Kidney epithelial cell (primary cell): ENCODE results near the gene ZC3H18. TPM values are rescaled to one million over a fixed set of nuclear protein-coding genes. Genes with fewer than 3 reads are reported as not detected.

ENCODE experiments used
- DNase-seq: peaks from one replicate; pipeline ENCODE4 v3.0.0-alpha.2; 2010; ENCODE audit warnings: low read depth
- H3K27me3 ChIP-seq: 2 replicates; pipeline ENCODE4 v1.6.0; 2011; ENCODE audit warnings: low read length; ENCODE audit not compliant: control insufficient read depth, insufficient read depth
- H3K36me3 ChIP-seq: 2 replicates; pipeline ENCODE4 v1.5.1; 2011; ENCODE audit warnings: low read length; ENCODE audit not compliant: control insufficient read depth, insufficient read depth
- H3K4me3 ChIP-seq: 2 replicates; pipeline ENCODE4 v1.5.1; 2011; ENCODE audit warnings: low read depth, mild to moderate bottlenecking, control low read depth, low read length
- total RNA-seq: library from RNA; depleted of rRNA; stranded (reverse); fragments of >200 nt; gene quantifications from 2 replicates; pipeline ENCODE4 v1.2.3, GENCODE V29; 2015
- TF ChIP-seq, protein P1 (sequence below): IDR thresholded peaks from 2 replicates; pipeline ENCODE4 v1.5.1; 2011; ENCODE audit warnings: mild to moderate bottlenecking, moderate library complexity, low read length, control low read depth, inconsistent platforms; ENCODE audit not compliant: insufficient read depth, poor library complexity, severe bottlenecking

Gene ZC3H18
- 20.2 and 22.2 TPM in 2 replicates for total RNA-seq

GRCh38 chr16:88569985-88570690 is at the start of gene ZC3H18:
TSS of gene ZC3H18 (plus strand) at chr16:88570403. CDS start at chr16:88577124, 6,721 bp downstream.
- Histone ChIP-seq H3K36me3 (no peaks in the 10 kb centered on the region), H3K4me3 (peak within 1 kb of the TSS; percentile 92), H3K27me3 (no peaks in the 10 kb centered on the region)
- DNase-seq = peak; percentile 66
- TF ChIP-seq, protein P1, sequence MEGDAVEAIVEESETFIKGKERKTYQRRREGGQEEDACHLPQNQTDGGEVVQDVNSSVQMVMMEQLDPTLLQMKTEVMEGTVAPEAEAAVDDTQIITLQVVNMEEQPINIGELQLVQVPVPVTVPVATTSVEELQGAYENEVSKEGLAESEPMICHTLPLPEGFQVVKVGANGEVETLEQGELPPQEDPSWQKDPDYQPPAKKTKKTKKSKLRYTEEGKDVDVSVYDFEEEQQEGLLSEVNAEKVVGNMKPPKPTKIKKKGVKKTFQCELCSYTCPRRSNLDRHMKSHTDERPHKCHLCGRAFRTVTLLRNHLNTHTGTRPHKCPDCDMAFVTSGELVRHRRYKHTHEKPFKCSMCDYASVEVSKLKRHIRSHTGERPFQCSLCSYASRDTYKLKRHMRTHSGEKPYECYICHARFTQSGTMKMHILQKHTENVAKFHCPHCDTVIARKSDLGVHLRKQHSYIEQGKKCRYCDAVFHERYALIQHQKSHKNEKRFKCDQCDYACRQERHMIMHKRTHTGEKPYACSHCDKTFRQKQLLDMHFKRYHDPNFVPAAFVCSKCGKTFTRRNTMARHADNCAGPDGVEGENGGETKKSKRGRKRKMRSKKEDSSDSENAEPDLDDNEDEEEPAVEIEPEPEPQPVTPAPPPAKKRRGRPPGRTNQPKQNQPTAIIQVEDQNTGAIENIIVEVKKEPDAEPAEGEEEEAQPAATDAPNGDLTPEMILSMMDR = no peak

DNA sequence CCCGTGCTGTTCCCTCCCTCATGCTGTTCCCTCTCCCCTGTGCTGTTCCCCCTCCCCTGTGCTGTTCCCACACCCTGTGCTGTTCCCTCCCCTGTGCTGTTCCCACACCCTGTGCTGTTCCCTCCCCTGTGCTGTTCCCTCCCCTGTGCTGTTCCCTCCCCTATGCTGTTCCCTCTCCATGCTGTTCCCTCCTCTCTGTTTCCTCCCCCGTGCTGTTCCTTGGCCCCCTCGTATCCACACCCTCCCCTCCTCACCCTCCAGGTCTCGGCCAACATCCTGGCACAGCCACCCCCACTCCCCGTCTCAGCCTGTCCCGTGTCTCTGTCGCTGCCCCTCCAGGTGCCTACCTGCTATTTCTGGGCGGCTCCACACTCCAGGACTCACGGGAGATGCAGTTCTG is 48.5 kb upstream of the ZC3H18 start:
- TF ChIP-seq, protein P1 = no peak
- no peaks in the 10 kb centered on the region for H3K36me3 ChIP-seq
- no peak overlapping the region for H3K4me3 ChIP-seq
- peaks cover 4% of the 10 kb centered on the region for H3K27me3 ChIP-seq
- DNase-seq = no peak

GRCh38 chr16:88522276-88522949 is 47.8 kb upstream of the ZC3H18 start:
- no peak for DNase-seq
- no peak overlapping the region for H3K4me3 ChIP-seq
- TF ChIP-seq, protein P1 = no peak
- H3K27me3 ChIP-seq = peaks cover 4% of the 10 kb centered on the region
- H3K36me3 ChIP-seq = no peaks in the 10 kb centered on the region

- H3K36me3 ChIP-seq = no peaks in the 10 kb centered on the region
- DNase-seq = no peak
- no peak overlapping the region for H3K4me3 ChIP-seq
- peaks cover 4% of the 10 kb centered on the region for H3K27me3 ChIP-seq
- TF ChIP-seq, protein P1 = no peak
Observed at GRCh38 chr16:88523309-88524161, 46.7 kb upstream of the ZC3H18 start.

GRCh38 chr16:88524274-88524972 is 45.8 kb upstream of the ZC3H18 start:
- no peak for DNase-seq
- TF ChIP-seq, protein P1 = no peak
- Histone ChIP-seq H3K27me3 (peaks cover 4% of the 10 kb centered on the region), H3K36me3 (peaks cover 1% of the 10 kb centered on the region), H3K4me3 (no peak overlapping the region)
